ENCODE results near the gene UBC.
"Not testable (repeated sequence)": the region's sequence is repeated elsewhere in the genome, so short reads cannot be mapped to it uniquely, and the experiment has no call there.

DNA sequence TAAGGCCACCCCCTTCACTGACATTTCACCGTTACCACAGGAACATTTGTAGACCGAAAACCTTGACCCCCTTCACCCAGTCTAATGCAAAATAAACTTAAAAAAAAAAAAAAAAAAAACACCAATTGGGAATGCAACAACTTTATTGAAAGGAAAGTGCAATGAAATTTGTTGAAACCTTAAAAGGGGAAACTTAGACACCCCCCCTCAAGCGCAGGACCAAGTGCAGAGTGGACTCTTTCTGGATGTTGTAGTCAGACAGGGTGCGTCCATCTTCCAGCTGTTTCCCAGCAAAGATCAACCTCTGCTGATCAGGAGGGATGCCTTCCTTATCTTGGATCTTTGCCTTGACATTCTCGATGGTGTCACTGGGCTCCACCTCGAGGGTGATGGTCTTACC, 2.9 kb downstream of the UBC start:
- TF ChIP-seq, protein P1, sequence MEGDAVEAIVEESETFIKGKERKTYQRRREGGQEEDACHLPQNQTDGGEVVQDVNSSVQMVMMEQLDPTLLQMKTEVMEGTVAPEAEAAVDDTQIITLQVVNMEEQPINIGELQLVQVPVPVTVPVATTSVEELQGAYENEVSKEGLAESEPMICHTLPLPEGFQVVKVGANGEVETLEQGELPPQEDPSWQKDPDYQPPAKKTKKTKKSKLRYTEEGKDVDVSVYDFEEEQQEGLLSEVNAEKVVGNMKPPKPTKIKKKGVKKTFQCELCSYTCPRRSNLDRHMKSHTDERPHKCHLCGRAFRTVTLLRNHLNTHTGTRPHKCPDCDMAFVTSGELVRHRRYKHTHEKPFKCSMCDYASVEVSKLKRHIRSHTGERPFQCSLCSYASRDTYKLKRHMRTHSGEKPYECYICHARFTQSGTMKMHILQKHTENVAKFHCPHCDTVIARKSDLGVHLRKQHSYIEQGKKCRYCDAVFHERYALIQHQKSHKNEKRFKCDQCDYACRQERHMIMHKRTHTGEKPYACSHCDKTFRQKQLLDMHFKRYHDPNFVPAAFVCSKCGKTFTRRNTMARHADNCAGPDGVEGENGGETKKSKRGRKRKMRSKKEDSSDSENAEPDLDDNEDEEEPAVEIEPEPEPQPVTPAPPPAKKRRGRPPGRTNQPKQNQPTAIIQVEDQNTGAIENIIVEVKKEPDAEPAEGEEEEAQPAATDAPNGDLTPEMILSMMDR (conservative IDR thresholded peaks at IDR 0.05; ENCODE audit: low read depth, low read length), result not testable (repeated sequence)
- TF ChIP-seq, protein P2, sequence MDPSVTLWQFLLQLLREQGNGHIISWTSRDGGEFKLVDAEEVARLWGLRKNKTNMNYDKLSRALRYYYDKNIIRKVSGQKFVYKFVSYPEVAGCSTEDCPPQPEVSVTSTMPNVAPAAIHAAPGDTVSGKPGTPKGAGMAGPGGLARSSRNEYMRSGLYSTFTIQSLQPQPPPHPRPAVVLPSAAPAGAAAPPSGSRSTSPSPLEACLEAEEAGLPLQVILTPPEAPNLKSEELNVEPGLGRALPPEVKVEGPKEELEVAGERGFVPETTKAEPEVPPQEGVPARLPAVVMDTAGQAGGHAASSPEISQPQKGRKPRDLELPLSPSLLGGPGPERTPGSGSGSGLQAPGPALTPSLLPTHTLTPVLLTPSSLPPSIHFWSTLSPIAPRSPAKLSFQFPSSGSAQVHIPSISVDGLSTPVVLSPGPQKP (IDR thresholded peaks at IDR 0.05; ENCODE audit: borderline replicate concordance, low read depth, low read length), result not testable (repeated sequence)
- TF ChIP-seq NFE2L2 (IDR thresholded peaks at IDR 0.05; ENCODE audit: low read depth, low read length); POLR2A (IDR thresholded peaks at IDR 0.05; ENCODE audit: low read depth, low read length); SMC3 (IDR thresholded peaks at IDR 0.05; ENCODE audit: low read depth, low read length); CEBPB (IDR thresholded peaks at IDR 0.05; ENCODE audit: low read depth, low read length); MAFK (IDR thresholded peaks at IDR 0.05; ENCODE audit: low read depth, low read length); FOS (IDR thresholded peaks at IDR 0.05; ENCODE audit: low read depth, low read length); MXI1 (IDR thresholded peaks at IDR 0.05; ENCODE audit: borderline replicate concordance, low read depth, low read length); RCOR1 (IDR thresholded peaks at IDR 0.05; ENCODE audit: insufficient replicate concordance, low read length); RFX5 (IDR thresholded peaks at IDR 0.05; ENCODE audit: low read depth, low read length): not testable (repeated sequence)
- TF ChIP-seq, protein P3, sequence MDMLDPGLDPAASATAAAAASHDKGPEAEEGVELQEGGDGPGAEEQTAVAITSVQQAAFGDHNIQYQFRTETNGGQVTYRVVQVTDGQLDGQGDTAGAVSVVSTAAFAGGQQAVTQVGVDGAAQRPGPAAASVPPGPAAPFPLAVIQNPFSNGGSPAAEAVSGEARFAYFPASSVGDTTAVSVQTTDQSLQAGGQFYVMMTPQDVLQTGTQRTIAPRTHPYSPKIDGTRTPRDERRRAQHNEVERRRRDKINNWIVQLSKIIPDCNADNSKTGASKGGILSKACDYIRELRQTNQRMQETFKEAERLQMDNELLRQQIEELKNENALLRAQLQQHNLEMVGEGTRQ (IDR thresholded peaks at IDR 0.05; ENCODE audit: low read depth, low read length), result not testable (repeated sequence)
